ENCODE data around the gene HNRNPM. TPM values are rescaled to one million over a fixed set of nuclear protein-coding genes. Genes with fewer than 3 reads are reported as not detected.

Gene HNRNPM
- total RNA-seq, 3 donors from 2014 or later (not counting 1 experiment from before 2014, with no cell fraction given) = 272 to 300 (median 299) TPM

GRCh38 chr19:8468124-8468523 lies 23.3 kb downstream of the HNRNPM start:
- 90% methylated on average over 1 of the region's 3 CpGs for WGBS (ENCODE audit: insufficient coverage)
- Mint-ChIP-seq H3K27me3 (ENCODE audit: low read depth in 2 of 2) (no peaks in the 10 kb centered on the region), H3K36me3 (peaks cover 44% of the 10 kb centered on the region), H3K4me1 (peaks cover 6 to 14% of the 10 kb centered on the region in 2 donors), H3K27ac (no peak overlapping the region), H3K4me3 (no peak overlapping the region), H3K9me3 (no peaks in the 10 kb centered on the region)
- H3K9me3 ChIP-seq (ENCODE audit: control insufficient read depth, insufficient read depth, low read length) = no peaks in the 10 kb centered on the region
- H3K27ac ChIP-seq (ENCODE audit: low read length) = no peak overlapping the region
- peaks cover 4% of the 10 kb centered on the region for H3K4me1 ChIP-seq (ENCODE audit: control insufficient read depth, insufficient read depth, low read length)
- H3K36me3 ChIP-seq (ENCODE audit: control insufficient read depth, insufficient read depth, low read length) = peaks cover 86% of the 10 kb centered on the region
- intact Hi-C loops (cut with micrococcal nuclease) = no loop called here
- DNase-seq = no peak
- no peak for TF ChIP-seq CTCF (IDR thresholded peaks at IDR 0.05)
- H3K4me3 ChIP-seq (ENCODE audit: low read length) = no peak overlapping the region
- ATAC-seq = no peak
- H3K27me3 ChIP-seq (ENCODE audit: control insufficient read depth, insufficient read depth, low read length) = no peaks in the 10 kb centered on the region

- DNase-seq = no peak
- TF ChIP-seq CTCF (IDR thresholded peaks at IDR 0.05) = no peak
- no peak overlapping the region for H3K27ac ChIP-seq (ENCODE audit: low read length)
- H3K4me3 ChIP-seq (ENCODE audit: low read length) = no peak overlapping the region
- Mint-ChIP-seq H3K4me1 (peaks cover 9 to 11% of the 10 kb centered on the region in 2 donors), H3K4me3 (no peak overlapping the region), H3K27ac (peak overlapping the region; percentile 47 to 63), H3K9me3 (no peaks in the 10 kb centered on the region), H3K27me3 (ENCODE audit: low read depth in 2 of 2) (no peaks in the 10 kb centered on the region), H3K36me3 (peaks cover 50% of the 10 kb centered on the region)
- ATAC-seq = no peak
- intact Hi-C loops (cut with micrococcal nuclease) = no loop called here
- peaks cover 82% of the 10 kb centered on the region for H3K36me3 ChIP-seq (ENCODE audit: control insufficient read depth, insufficient read depth, low read length)
- H3K27me3 ChIP-seq (ENCODE audit: control insufficient read depth, insufficient read depth, low read length) = no peaks in the 10 kb centered on the region
- 92% methylated on average over 6 of the region's 8 CpGs for WGBS (ENCODE audit: insufficient coverage)
- H3K9me3 ChIP-seq (ENCODE audit: control insufficient read depth, insufficient read depth, low read length) = no peaks in the 10 kb centered on the region
- peaks cover 5% of the 10 kb centered on the region for H3K4me1 ChIP-seq (ENCODE audit: control insufficient read depth, insufficient read depth, low read length)
These were observed 24.1 kb downstream of the HNRNPM start for GRCh38 chr19:8468761-8469373.

- Mint-ChIP-seq H3K27me3 (ENCODE audit: low read depth in 2 of 2) (no peaks in the 10 kb centered on the region), H3K4me3 (no peak overlapping the region), H3K9me3 (no peaks in the 10 kb centered on the region), H3K4me1 (peaks cover 9 to 11% of the 10 kb centered on the region in 2 donors), H3K27ac (peak overlapping the region in 1 of 2 donors; percentile 63), H3K36me3 (peaks cover 50% of the 10 kb centered on the region)
- intact Hi-C loops (cut with micrococcal nuclease) = no loop called here
- peak in 1 of 3 donors; percentile 29 for ATAC-seq
- Histone ChIP-seq H3K4me1 (ENCODE audit: control insufficient read depth, insufficient read depth, low read length) (peaks cover 5% of the 10 kb centered on the region), H3K36me3 (ENCODE audit: control insufficient read depth, insufficient read depth, low read length) (peaks cover 81% of the 10 kb centered on the region), H3K4me3 (ENCODE audit: low read length) (no peak overlapping the region), H3K9me3 (ENCODE audit: control insufficient read depth, insufficient read depth, low read length) (no peaks in the 10 kb centered on the region), H3K27ac (ENCODE audit: low read length) (no peak overlapping the region), H3K27me3 (ENCODE audit: control insufficient read depth, insufficient read depth, low read length) (no peaks in the 10 kb centered on the region)
- no peak for TF ChIP-seq CTCF (IDR thresholded peaks at IDR 0.05)
- no peak for DNase-seq
- WGBS (ENCODE audit: insufficient coverage) = 92% methylated on average over 13 of the region's 13 CpGs
These were observed 25.0 kb downstream of the HNRNPM start for GRCh38 chr19:8469613-8470368.

Data from natural killer cell (primary cell).